ENCODE results near the gene PODN. TPM values are rescaled to one million over a fixed set of nuclear protein-coding genes. Genes with fewer than 3 reads are reported as not detected.

Gene PODN
- total and polyA plus RNA-seq, 2 donors (not counting 3 experiments of a cell fraction or from before 2014, with no cell fraction given), result 1.3 to 1.5 TPM

DNA sequence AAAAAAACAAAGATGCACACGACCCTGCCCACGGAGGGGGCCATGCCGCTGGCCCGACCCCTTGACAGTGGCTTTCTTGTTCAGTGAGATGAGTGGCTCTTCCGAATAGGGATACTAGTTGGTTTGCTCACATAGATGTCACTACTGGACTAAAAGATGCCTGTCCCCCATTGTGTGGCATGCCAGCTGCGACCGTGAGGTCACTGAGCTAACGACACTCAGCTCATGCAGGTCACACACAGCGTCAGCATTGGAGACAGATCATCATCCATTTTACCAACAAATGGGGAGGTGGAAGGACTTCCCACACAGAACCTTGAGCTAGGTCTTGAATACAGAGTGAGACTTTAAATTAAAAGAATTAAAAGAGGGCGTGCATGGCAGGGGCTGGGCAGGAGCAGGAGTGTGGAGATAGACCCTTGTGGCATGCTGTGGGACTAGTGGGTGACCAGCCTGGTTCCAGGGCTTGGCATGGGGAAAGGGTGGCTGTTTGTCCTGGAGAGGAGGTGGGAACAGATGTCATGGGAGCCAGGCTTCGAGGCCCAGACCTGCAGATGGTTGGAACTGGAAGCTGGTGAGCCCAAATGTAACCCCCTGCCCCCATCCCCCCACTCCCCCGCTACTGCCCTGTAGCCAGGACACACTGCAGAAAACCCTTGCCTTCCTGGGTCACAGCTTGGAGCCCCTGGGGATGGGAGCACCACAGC is 68.0 kb downstream of the PODN start:
- BruUV-seq (replicated peaks), result no TSS peak
- intact Hi-C loops (cut with micrococcal nuclease) (no loop called here), dilution Hi-C loops (cut with MboI; ENCODE audit: extremely low pct_ligation_motif_present, low sequenced_read_pairs) (no loop called here)
- Histone ChIP-seq H3K4me2 (ENCODE audit: insufficient read depth, low read length) (no peak overlapping the region), H3K9ac (replicated peaks; ENCODE audit: extremely low read depth, insufficient read depth, low read length) (no peak overlapping the region), H3K9me3 (replicated peaks; ENCODE audit: control insufficient read depth, insufficient read depth, low read length) (no peaks in the 10 kb centered on the region), H3K27ac (ENCODE audit: insufficient read depth, low read depth, low read length) (no peak overlapping the region), H4K20me1 (replicated peaks; ENCODE audit: control insufficient read depth, extremely low read depth, insufficient read depth, low read length) (no peaks in the 10 kb centered on the region), H2AFZ (ENCODE audit: low read depth, low read length) (no peak overlapping the region), H3K27me3 (ENCODE audit: control insufficient read depth in 2 of 2, insufficient read depth in 2 of 2, low read length in 2 of 2) (peaks cover 0 to 5% of the 10 kb centered on the region in 2 experiments), H3K4me1 (ENCODE audit: control insufficient read depth, extremely low read depth, insufficient read depth, low read length) (no peaks in the 10 kb centered on the region), H3K9me1 (replicated peaks; ENCODE audit: control insufficient read depth, extremely low read depth, insufficient read depth, low read length) (no peaks in the 10 kb centered on the region), H3K4me3 (replicated peaks in 1 of 3; ENCODE audit: insufficient read depth in 1 of 3, low read depth in 1 of 3, low read length in 3 of 3) (no peak overlapping the region), H3K36me3 (ENCODE audit: control insufficient read depth in 2 of 2, extremely low read depth in 1 of 2, insufficient read depth in 2 of 2, low read length in 2 of 2) (no peaks in the 10 kb centered on the region), H3K79me2 (ENCODE audit: control insufficient read depth, insufficient read depth, low read length) (no peaks in the 10 kb centered on the region)
- ChIA-PET CTCF (no interaction called here), POLR2A (no interaction called here)
- DNase-seq (ENCODE audit: low read depth, low spot score) (no peak), FAIRE-seq (no peak)
- TF ChIP-seq GATA2 (IDR thresholded peaks at IDR 0.05; ENCODE audit: insufficient read depth, insufficient read length, low read depth, low read length), result no peak
- no peak for TF ChIP-seq FOS (IDR thresholded peaks at IDR 0.05; ENCODE audit: borderline replicate concordance, insufficient read depth, low read length)
- TF ChIP-seq POLR2AphosphoS5 (IDR thresholded peaks at IDR 0.05; ENCODE audit: insufficient read depth, low read depth, low read length), result no peak
- TF ChIP-seq EZH2 (IDR thresholded peaks at IDR 0.05; ENCODE audit: borderline replicate concordance, low read depth, low read length, severe bottlenecking), result no peak
- no peak for TF ChIP-seq MYC (IDR thresholded peaks at IDR 0.05; ENCODE audit: low read depth, low read length)
- TF ChIP-seq POLR2A (IDR thresholded peaks at IDR 0.05; ENCODE audit: low read depth, low read length), result no peak
- no peak for TF ChIP-seq JUN (IDR thresholded peaks at IDR 0.05; ENCODE audit: borderline replicate concordance, insufficient read depth, insufficient read length, low read depth)
- TF ChIP-seq, protein P1, sequence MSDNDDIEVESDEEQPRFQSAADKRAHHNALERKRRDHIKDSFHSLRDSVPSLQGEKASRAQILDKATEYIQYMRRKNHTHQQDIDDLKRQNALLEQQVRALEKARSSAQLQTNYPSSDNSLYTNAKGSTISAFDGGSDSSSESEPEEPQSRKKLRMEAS (IDR thresholded peaks at IDR 0.05; ENCODE audit: insufficient read depth, insufficient read length), result no peak
- TF ChIP-seq, protein P2, sequence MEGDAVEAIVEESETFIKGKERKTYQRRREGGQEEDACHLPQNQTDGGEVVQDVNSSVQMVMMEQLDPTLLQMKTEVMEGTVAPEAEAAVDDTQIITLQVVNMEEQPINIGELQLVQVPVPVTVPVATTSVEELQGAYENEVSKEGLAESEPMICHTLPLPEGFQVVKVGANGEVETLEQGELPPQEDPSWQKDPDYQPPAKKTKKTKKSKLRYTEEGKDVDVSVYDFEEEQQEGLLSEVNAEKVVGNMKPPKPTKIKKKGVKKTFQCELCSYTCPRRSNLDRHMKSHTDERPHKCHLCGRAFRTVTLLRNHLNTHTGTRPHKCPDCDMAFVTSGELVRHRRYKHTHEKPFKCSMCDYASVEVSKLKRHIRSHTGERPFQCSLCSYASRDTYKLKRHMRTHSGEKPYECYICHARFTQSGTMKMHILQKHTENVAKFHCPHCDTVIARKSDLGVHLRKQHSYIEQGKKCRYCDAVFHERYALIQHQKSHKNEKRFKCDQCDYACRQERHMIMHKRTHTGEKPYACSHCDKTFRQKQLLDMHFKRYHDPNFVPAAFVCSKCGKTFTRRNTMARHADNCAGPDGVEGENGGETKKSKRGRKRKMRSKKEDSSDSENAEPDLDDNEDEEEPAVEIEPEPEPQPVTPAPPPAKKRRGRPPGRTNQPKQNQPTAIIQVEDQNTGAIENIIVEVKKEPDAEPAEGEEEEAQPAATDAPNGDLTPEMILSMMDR (IDR thresholded peaks at IDR 0.05; ENCODE audit: extremely low read depth in 1 of 2, insufficient read depth in 1 of 2, low read depth in 1 of 2, low read length in 2 of 2), result no peak
